Right hindlimb (tissue), 1 donor: ENCODE measurements around the gene PANX2.

Experiments
- DNase-seq: peaks from one replicate; pipeline ENCODE4 v3.0.0-alpha.2; 2018

Gene PANX2

GRCh38 chr22:50185375-50186087, 15.0 kb downstream of the PANX2 start, which contains the start of gene TRABD:
TSS of gene TRABD (plus strand) at chr22:50185913. CDS start at chr22:50193061, 7,148 bp downstream.
- DNase-seq, result peak; percentile 95

GRCh38 chr22:50186181-50186714, 15.7 kb downstream of the PANX2 start:
- no peak for DNase-seq

GRCh38 chr22:50186761-50187523, 16.4 kb downstream of the PANX2 start:
- no peak for DNase-seq

GRCh38 chr22:50188356-50188755, 17.8 kb downstream of the PANX2 start:
- DNase-seq, result no peak

- no peak for DNase-seq
Observed at GRCh38 chr22:50189184-50189848, 18.8 kb downstream of the PANX2 start.

GRCh38 chr22:50189849-50190181, 19.3 kb downstream of the PANX2 start:
- DNase-seq, result peak; percentile 68

- DNase-seq, result peak; percentile 79
Observed at GRCh38 chr22:50190182-50190940, 19.8 kb downstream of the PANX2 start.

- no peak for DNase-seq
Observed at GRCh38 chr22:50190941-50191741, 20.6 kb downstream of the PANX2 start.

GRCh38 chr22:50192436-50193204, 22.1 kb downstream of the PANX2 start:
- DNase-seq, result no peak

GRCh38 chr22:50193621-50194020, 23.1 kb downstream of the PANX2 start:
- no peak for DNase-seq

- no peak for DNase-seq
Observed at GRCh38 chr22:50194037-50194805, 23.7 kb downstream of the PANX2 start.

- no peak for DNase-seq
Observed at GRCh38 chr22:50196256-50196655, 25.7 kb downstream of the PANX2 start.

GRCh38 chr22:50197000-50197800, 26.7 kb downstream of the PANX2 start:
- DNase-seq, result no peak

GRCh38 chr22:50197856-50198623, 27.5 kb downstream of the PANX2 start:
- no peak for DNase-seq

GRCh38 chr22:50198624-50199017, 28.1 kb downstream of the PANX2 start:
- no peak for DNase-seq

- DNase-seq, result no peak
Observed at GRCh38 chr22:50199251-50199721, 28.8 kb downstream of the PANX2 start.

- DNase-seq, result no peak
Observed at GRCh38 chr22:50199829-50200460, 29.4 kb downstream of the PANX2 start.
